Measurements from ENCODE around the gene FAM217A.
"Not testable (repeated sequence)": the region's sequence is repeated elsewhere in the genome, so short reads cannot be mapped to it uniquely, and the experiment has no call there.

The FAM217A gene

GRCh38 chr6:4078691-4079471, at the start of gene FAM217A:
Gene FAM217A, minus strand, starts transcription at chr6:4079137. Its CDS starts 1,723 bp downstream, at chr6:4077414.
- no peak for DNase-seq

- DNase-seq, result no peak
These were observed 49.1 kb upstream of the FAM217A start for GRCh38 chr6:4128072-4128471.

- DNase-seq, result no peak
These were observed 47.3 kb upstream of the FAM217A start for GRCh38 chr6:4125933-4126864.

GRCh38 chr6:4125500-4125899, 46.6 kb upstream of the FAM217A start:
- DNase-seq, result no peak

- no peak for DNase-seq
These were observed 45.4 kb upstream of the FAM217A start for GRCh38 chr6:4124351-4124750.

- no peak for DNase-seq
These were observed 36.8 kb upstream of the FAM217A start for GRCh38 chr6:4115741-4116140.

GRCh38 chr6:4114123-4114522, 35.2 kb upstream of the FAM217A start:
- DNase-seq, result no peak

- no peak for DNase-seq
These were observed 34.7 kb upstream of the FAM217A start for GRCh38 chr6:4113649-4114048.

GRCh38 chr6:4112366-4112765, 33.4 kb upstream of the FAM217A start:
- DNase-seq, result no peak

GRCh38 chr6:4109363-4109815, 30.5 kb upstream of the FAM217A start:
- DNase-seq, result not testable (repeated sequence)

GRCh38 chr6:4108561-4109093, 29.7 kb upstream of the FAM217A start:
- DNase-seq, result no peak

GRCh38 chr6:4107873-4108272, 28.9 kb upstream of the FAM217A start:
- no peak for DNase-seq

- DNase-seq, result no peak
These were observed 27.1 kb upstream of the FAM217A start for GRCh38 chr6:4105980-4106536.

GRCh38 chr6:4103929-4104328, 25.0 kb upstream of the FAM217A start:
- no peak for DNase-seq

- no peak for DNase-seq
These were observed 23.8 kb upstream of the FAM217A start for GRCh38 chr6:4102687-4103244.

- no peak for DNase-seq
These were observed 22.4 kb upstream of the FAM217A start for GRCh38 chr6:4101298-4101697.

- no peak for DNase-seq
These were observed 21.7 kb upstream of the FAM217A start for GRCh38 chr6:4100655-4101054.

GRCh38 chr6:4093288-4093687, 14.4 kb upstream of the FAM217A start:
- DNase-seq, result no peak

- no peak for DNase-seq
These were observed 13.0 kb upstream of the FAM217A start for GRCh38 chr6:4091941-4092340.

GRCh38 chr6:4090043-4090442, 11.1 kb upstream of the FAM217A start:
- not testable (repeated sequence) for DNase-seq

GRCh38 chr6:4088704-4089103, 9.8 kb upstream of the FAM217A start:
- DNase-seq, result no peak

GRCh38 chr6:4085332-4085700, 6.4 kb upstream of the FAM217A start:
- no peak for DNase-seq

Data from eye (tissue), 1 donor.